Uterus (tissue), 4 donors: Measurements from ENCODE around the gene PSAP. TPM values are rescaled to one million over a fixed set of nuclear protein-coding genes. Genes with fewer than 3 reads are reported as not detected.

Experiments used
- DNase-seq, 2 donors: peaks; one replicate each; pipeline ENCODE4 v3.0.0-alpha.2; 2019 to 2020
- H3K27ac ChIP-seq, 2 donors: fragments of 200-600 bp; sonication (generic); 1 replicate in 1 of 2; 2 replicates in 1 of 2; pipeline ENCODE4 v1.5.1; 2016 to 2018
- H3K27me3 ChIP-seq, 2 donors: fragments of 200-600 bp; sonication (generic); one replicate each; pipeline ENCODE4 v1.5.1; 2018 to 2019; ENCODE audit warnings: control low read depth in 1 of 2
- H3K36me3 ChIP-seq, 2 donors: fragments of 200-600 bp; sonication (generic); one replicate each; pipeline ENCODE4 v1.5.1; 2019; ENCODE audit warnings: control low read depth in 1 of 2
- H3K4me1 ChIP-seq, 2 donors: fragments of 200-600 bp; sonication (generic); one replicate each; pipeline ENCODE4 v1.5.1; 2018 to 2019; ENCODE audit warnings: control low read depth in 1 of 2
- H3K4me3 ChIP-seq, 2 donors: fragments of 200-600 bp; sonication (generic); 1 replicate in 1 of 2; 2 replicates in 1 of 2; pipeline ENCODE4 v1.5.1; 2018 to 2019; ENCODE audit warnings: mild to moderate bottlenecking in 1 of 2
- H3K9me3 ChIP-seq, 2 donors: fragments of 200-600 bp; sonication (generic); one replicate each; pipeline ENCODE4 v1.5.1; 2019; ENCODE audit warnings: control low read depth in 1 of 2
- CTCF ChIP-seq, 4 experiments: fragments of 200-600 bp in 2 of 4; fragments of 450-650 bp in 2 of 4; sonication (generic) in 2 of 4; IDR thresholded peaks; one replicate each; pipeline ENCODE4 v1.5.1; 2016 to 2019; ENCODE audit warnings: antibody characterized with exemption in 4 of 4, mild to moderate bottlenecking in 2 of 4, moderate library complexity in 1 of 4
- POLR2A ChIP-seq, 2 donors: fragments of 450-650 bp; IDR thresholded peaks; one replicate each; pipeline ENCODE4 v1.6.1; 2016; ENCODE audit warnings: antibody characterized with exemption in 2 of 2, mild to moderate bottlenecking in 1 of 2, moderate library complexity in 1 of 2
- intact Hi-C: fragments of 100-400 bp; cut with DNase I; formaldehyde crosslinking; loops from one replicate; pipeline ENCODE4 v1.15.1; 2023; ENCODE audit warnings: low total_unique reads
- total RNA-seq, 4 donors: library from RNA; depleted of rRNA in 3 of 4; stranded (reverse); fragments of >200 nt in 3 of 4; gene quantifications; one replicate each; pipeline versions ENCODE4 v1.1.0 to v1.2.4, GENCODE V29; 2014 to 2023
- donor health status: DM: yes; HTN: yes; CAD: no.

Gene PSAP
- total RNA-seq, 4 donors from 2014 or later = 603 to 903 (median 759) TPM

DNA sequence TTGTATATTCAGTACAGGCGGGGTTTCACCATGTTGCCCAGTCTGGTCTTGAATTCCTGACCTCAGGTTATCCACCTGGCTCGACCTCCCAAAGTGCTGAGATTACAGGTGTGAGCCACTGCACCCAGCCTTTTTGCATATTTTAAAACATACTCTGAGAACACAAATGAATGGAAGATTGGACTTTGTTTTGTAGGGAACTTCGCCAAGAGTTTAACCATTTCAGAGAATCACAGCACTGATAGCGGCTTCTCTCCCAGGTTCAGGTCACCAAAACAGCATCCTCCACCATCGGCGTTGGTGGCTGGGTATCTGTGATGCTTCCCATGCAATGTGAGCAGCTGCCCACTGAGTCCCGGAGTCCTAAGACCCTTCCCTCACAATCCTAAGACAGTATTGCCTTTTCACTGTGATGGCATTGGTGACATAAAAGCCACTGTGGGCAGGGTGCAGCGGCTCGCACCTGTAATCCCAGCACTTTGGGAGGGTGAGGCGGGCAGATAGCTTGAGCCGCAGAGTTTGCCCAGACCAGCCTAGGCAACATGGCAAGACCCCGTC lies 42.3 kb upstream of the PSAP start:
- intact Hi-C loops = loop anchor here (10.0 kb wide), 2 partner anchors 59 to 151 kb away; no protein-coding TSS in a partner anchor
- Histone ChIP-seq H3K27me3 (no peaks in the 10 kb centered on the region), H3K9me3 (no peaks in the 10 kb centered on the region), H3K27ac (no peak overlapping the region), H3K4me1 (peaks cover 3 to 4% of the 10 kb centered on the region in 2 donors), H3K4me3 (no peak overlapping the region), H3K36me3 (no peaks in the 10 kb centered on the region)
- TF ChIP-seq POLR2A (IDR thresholded peaks at IDR 0.05) = no peak
- no peak for TF ChIP-seq CTCF (IDR thresholded peaks at IDR 0.05)
- no peak for DNase-seq

DNA sequence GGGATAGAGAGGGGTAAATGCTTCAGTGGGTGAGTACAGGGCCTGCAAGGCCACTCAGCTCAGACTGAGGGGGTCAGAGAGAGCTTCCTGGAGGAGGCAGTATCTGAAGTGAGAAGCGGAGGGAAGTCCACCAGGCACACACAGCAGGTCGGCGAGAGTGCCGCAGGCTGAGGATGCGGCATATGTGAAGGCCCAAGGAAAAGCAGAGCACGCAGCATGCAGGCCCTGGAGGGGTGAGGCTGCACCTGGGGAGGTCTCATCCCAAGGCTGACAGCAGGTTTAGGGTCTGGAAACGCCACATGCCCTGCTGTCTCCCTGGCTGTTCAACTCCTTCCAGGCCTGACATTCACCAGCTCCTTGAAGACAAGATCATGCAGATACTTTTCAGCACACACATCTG lies 40.4 kb upstream of the PSAP start:
- no peak for TF ChIP-seq POLR2A (IDR thresholded peaks at IDR 0.05)
- TF ChIP-seq CTCF (IDR thresholded peaks at IDR 0.05) = no peak
- intact Hi-C loops = loop anchor here (10.0 kb wide), 2 partner anchors 57 to 153 kb away; no protein-coding TSS in a partner anchor
- Histone ChIP-seq H3K27ac (peak overlapping the region in 1 of 2 donors; percentile 29), H3K4me3 (no peak overlapping the region), H3K36me3 (no peaks in the 10 kb centered on the region), H3K9me3 (no peaks in the 10 kb centered on the region), H3K27me3 (no peaks in the 10 kb centered on the region), H3K4me1 (peaks cover 3 to 4% of the 10 kb centered on the region in 2 donors)
- no peak for DNase-seq

- Histone ChIP-seq H3K9me3 (no peaks in the 10 kb centered on the region), H3K36me3 (no peaks in the 10 kb centered on the region), H3K27me3 (no peaks in the 10 kb centered on the region), H3K4me3 (peak overlapping the region; percentile 39 to 41), H3K27ac (peak overlapping the region; percentile 93 to 96), H3K4me1 (peaks cover 3 to 4% of the 10 kb centered on the region in 2 donors)
- intact Hi-C loops = no loop called here
- DNase-seq = no peak
- TF ChIP-seq POLR2A (IDR thresholded peaks at IDR 0.05) = no peak
These were observed 38.4 kb upstream of the PSAP start for GRCh38 chr10:71889388-71889987.

GRCh38 chr10:71888623-71889387 lies 37.8 kb upstream of the PSAP start:
- no peaks in the 10 kb centered on the region for H3K27me3 ChIP-seq
- H3K27ac ChIP-seq = peak overlapping the region; percentile 93 to 96
- peak overlapping the region; percentile 39 to 41 for H3K4me3 ChIP-seq
- H3K36me3 ChIP-seq = no peaks in the 10 kb centered on the region
- TF ChIP-seq CTCF (IDR thresholded peaks at IDR 0.05) (peak in 1 of 4 experiments; percentile 20), POLR2A (IDR thresholded peaks at IDR 0.05) (peak; percentile 52 to 72)
- intact Hi-C loops = no loop called here
- no peaks in the 10 kb centered on the region for H3K9me3 ChIP-seq
- peaks cover 3 to 4% of the 10 kb centered on the region in 2 donors for H3K4me1 ChIP-seq
- DNase-seq = peak; percentile 91 to 93

GRCh38 chr10:71888248-71888622 lies 37.2 kb upstream of the PSAP start:
- Histone ChIP-seq H3K4me1 (peaks cover 3 to 4% of the 10 kb centered on the region in 2 donors), H3K27ac (peak overlapping the region; percentile 93 to 96), H3K27me3 (no peaks in the 10 kb centered on the region), H3K4me3 (peak overlapping the region; percentile 39 to 41), H3K9me3 (no peaks in the 10 kb centered on the region), H3K36me3 (no peaks in the 10 kb centered on the region)
- TF ChIP-seq CTCF (IDR thresholded peaks at IDR 0.05) = no peak
- TF ChIP-seq POLR2A (IDR thresholded peaks at IDR 0.05) = no peak
- DNase-seq = no peak
- intact Hi-C loops = no loop called here
